HepG2 (cell line): ENCODE data around the gene NAV2. TPM values are rescaled to one million over a fixed set of nuclear protein-coding genes. Genes with fewer than 3 reads are reported as not detected.
A peak's percentile ranks its signal among the peaks of the same experiment; 100 is the strongest.

Source experiments
- ATF1 ChIP-seq: IDR thresholded peaks from 2 replicates; pipeline ENCODE4 v1.6.1; 2016; ENCODE audit warnings: mild to moderate bottlenecking, control low read depth
- ATRX ChIP-seq: sonication (generic); formaldehyde crosslinking; IDR thresholded peaks from 2 replicates; pipeline ENCODE4 v1.4.0; 2020; ENCODE audit warnings: missing genetic modification reagents, borderline replicate concordance
- CEBPG ChIP-seq: IDR thresholded peaks from 2 replicates; pipeline ENCODE4 v1.6.1; 2016
- CHD2 ChIP-seq: IDR thresholded peaks from 2 replicates; pipeline ENCODE4 v1.6.1; 2011; ENCODE audit warnings: low read depth, low read length, improper control_type of control experiment
- ELF1 ChIP-seq: sonication (generic); formaldehyde crosslinking; IDR thresholded peaks from 2 replicates; pipeline ENCODE4 v1.4.0; 2020; ENCODE audit warnings: missing genetic modification reagents
- ELF3 ChIP-seq: IDR thresholded peaks from 2 replicates; pipeline ENCODE4 v1.6.1; 2016; ENCODE audit warnings: missing genetic modification reagents, missing compliant biosample characterization
- FOXA1 ChIP-seq, 2 experiments: fragments of 450-650 bp in 1 of 2; sonication (generic) in 1 of 2; formaldehyde crosslinking in 1 of 2; IDR thresholded peaks; 2 replicates each; pipeline versions ENCODE4 v1.4.0 to v1.6.1; 2016 to 2020; ENCODE audit warnings: missing genetic modification reagents in 1 of 2
- GATAD2A ChIP-seq: IDR thresholded peaks from 2 replicates; pipeline ENCODE4 v1.6.1; 2016
- HNRNPL ChIP-seq: fragments of 200-400 bp; formaldehyde crosslinking; IDR thresholded peaks from 2 replicates; pipeline ENCODE4 v1.6.1; 2017; ENCODE audit warnings: mild to moderate bottlenecking, low read depth, low read length
- KDM4B ChIP-seq: sonication (generic); formaldehyde crosslinking; IDR thresholded peaks from 2 replicates; pipeline ENCODE4 v1.4.0; 2020; ENCODE audit warnings: missing genetic modification reagents
- KLF15 ChIP-seq: sonication (generic); formaldehyde crosslinking; IDR thresholded peaks from 2 replicates; pipeline ENCODE4 v1.8.1; 2023; ENCODE audit warnings: borderline replicate concordance, mild to moderate bottlenecking, inconsistent platforms, missing genetic modification reagents, mixed read lengths
- MIER3 ChIP-seq: IDR thresholded peaks from 2 replicates; pipeline ENCODE4 v1.6.1; 2016; ENCODE audit warnings: missing compliant biosample characterization, borderline replicate concordance
- NR2F6 ChIP-seq, 2 experiments: IDR thresholded peaks; 2 replicates each; pipeline ENCODE4 v1.6.1; 2016; ENCODE audit warnings: antibody characterized with exemption in 1 of 2, mild to moderate bottlenecking in 1 of 2
- SALL1 ChIP-seq: sonication (generic); formaldehyde crosslinking; IDR thresholded peaks from 2 replicates; pipeline ENCODE4 v1.8.0; 2022; ENCODE audit warnings: mild to moderate bottlenecking, missing genetic modification reagents
- SMARCC2 ChIP-seq: fragments of 450-650 bp; IDR thresholded peaks from 2 replicates; pipeline ENCODE4 v1.6.1; 2017; ENCODE audit warnings: antibody characterized with exemption, mild to moderate bottlenecking
- SRF ChIP-seq: IDR thresholded peaks from 2 replicates; pipeline ENCODE4 v1.6.1; 2011; ENCODE audit warnings: mild to moderate bottlenecking, low read depth, low read length, moderate library complexity
- SRSF1 ChIP-seq: fragments of 200-400 bp; formaldehyde crosslinking; optimal IDR thresholded peaks from 2 replicates; pipeline ENCODE3; 2017; ENCODE audit warnings: mild to moderate bottlenecking, low read depth, low read length, moderate library complexity
- THAP8 ChIP-seq: sonication (generic); formaldehyde crosslinking; IDR thresholded peaks from 2 replicates; pipeline ENCODE4 v1.5.1; 2020; ENCODE audit warnings: missing genetic modification reagents, mild to moderate bottlenecking, borderline replicate concordance
- ZFP36L1 ChIP-seq: sonication (generic); formaldehyde crosslinking; IDR thresholded peaks from 2 replicates; pipeline ENCODE4 v1.8.0; 2022; ENCODE audit warnings: mild to moderate bottlenecking, missing genetic modification reagents, moderate library complexity
- ZFP36L2 ChIP-seq: sonication (generic); formaldehyde crosslinking; IDR thresholded peaks from 2 replicates; pipeline ENCODE4 v1.4.0; 2020; ENCODE audit warnings: missing genetic modification reagents
- ZFP91 ChIP-seq: sonication (generic); formaldehyde crosslinking; IDR thresholded peaks from 2 replicates; pipeline ENCODE4 v1.9.0; 2022; ENCODE audit warnings: missing genetic modification reagents, mild to moderate bottlenecking, borderline replicate concordance
- ZNF20 ChIP-seq: sonication (generic); formaldehyde crosslinking; IDR thresholded peaks from 2 replicates; pipeline ENCODE4 v1.4.0; 2020; ENCODE audit warnings: mild to moderate bottlenecking, moderate library complexity, missing genetic modification reagents
- ZNF3 ChIP-seq: IDR thresholded peaks from 2 replicates; pipeline ENCODE4 v1.7.0; 2017; ENCODE audit warnings: inconsistent platforms
- polyA plus RNA-seq, 8 experiments: library from polyadenylated mRNA; depleted of rRNA in 3 of 8; stranded (reverse) in 7 of 8; unstranded in 1 of 8; fragments of >200 nt; fragmentation: Illumina TruSeq in 4 of 8; extraction: Trizol in 4 of 8; gene quantifications; 2 replicates each; pipeline versions ENCODE4 v1.2.1 to v1.2.3, GENCODE V29; 2011 to 2016; ENCODE audit warnings: low read depth in 4 of 8, missing spikeins in 1 of 8, mixed read lengths in 1 of 8; ENCODE audit not compliant: insufficient read depth in 1 of 8
- total RNA-seq, 5 experiments: library from RNA; depleted of rRNA; stranded (reverse); fragments of >200 nt; fragmentation: Illumina TruSeq; extraction: Trizol; gene quantifications; 2 replicates each; pipeline ENCODE4 v1.2.3, GENCODE V29; 2016; ENCODE audit warnings: low read depth in 1 of 5
- TF ChIP-seq, protein P1 (sequence below): sonication (generic); formaldehyde crosslinking; IDR thresholded peaks from 2 replicates; pipeline ENCODE4 v1.5.0; 2020; ENCODE audit warnings: missing genetic modification reagents
- TF ChIP-seq, protein P2 (sequence below): sonication (generic); formaldehyde crosslinking; IDR thresholded peaks from 2 replicates; pipeline ENCODE4 v1.8.1; 2023; ENCODE audit warnings: missing genetic modification reagents, mild to moderate bottlenecking, borderline replicate concordance
- TF ChIP-seq, protein P3 (sequence below): sonication (generic); formaldehyde crosslinking; IDR thresholded peaks from 2 replicates; pipeline ENCODE4 v1.5.1; 2020; ENCODE audit warnings: missing genetic modification reagents, mild to moderate bottlenecking, borderline replicate concordance

NAV2 gene
- total and polyA plus RNA-seq, 2 of the 13 experiments (the other 11 are each of a cell fraction or from before 2014, with no cell fraction given) = 9.3 to 34.6 TPM

DNA sequence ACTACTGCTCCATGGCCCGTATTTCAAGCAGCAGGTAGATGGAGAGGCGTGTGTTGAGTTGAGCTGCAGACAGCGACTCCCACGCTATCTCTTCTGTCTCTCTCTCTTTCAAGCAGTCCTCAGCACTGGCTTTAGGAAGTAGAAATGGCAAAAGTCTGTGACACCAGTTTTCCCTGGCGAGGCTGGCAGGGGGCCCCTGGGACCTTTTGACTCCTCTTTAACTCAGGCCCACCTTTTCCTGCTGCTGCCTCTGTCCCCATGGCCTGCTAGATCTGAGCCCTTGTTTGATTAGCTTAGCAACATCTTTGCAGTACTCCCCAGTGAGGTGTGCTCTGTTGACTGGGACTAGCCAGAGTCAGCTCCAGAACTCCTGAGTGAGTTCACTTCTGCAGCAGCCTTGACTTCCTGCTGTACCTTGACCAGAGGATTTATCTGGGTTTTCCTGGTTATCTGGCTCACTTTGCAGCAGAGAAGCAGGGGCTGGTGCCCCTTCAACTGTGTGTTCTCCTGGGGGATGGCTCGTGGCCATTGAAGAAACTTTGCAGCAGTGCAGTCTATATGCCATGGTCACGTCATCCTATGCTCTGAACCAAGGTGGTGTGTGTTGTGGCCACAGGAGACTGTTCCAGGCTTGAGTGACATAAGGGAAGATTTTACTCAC lies 263.8 kb downstream of the NAV2 start (continued):
- TF ChIP-seq, protein P1, sequence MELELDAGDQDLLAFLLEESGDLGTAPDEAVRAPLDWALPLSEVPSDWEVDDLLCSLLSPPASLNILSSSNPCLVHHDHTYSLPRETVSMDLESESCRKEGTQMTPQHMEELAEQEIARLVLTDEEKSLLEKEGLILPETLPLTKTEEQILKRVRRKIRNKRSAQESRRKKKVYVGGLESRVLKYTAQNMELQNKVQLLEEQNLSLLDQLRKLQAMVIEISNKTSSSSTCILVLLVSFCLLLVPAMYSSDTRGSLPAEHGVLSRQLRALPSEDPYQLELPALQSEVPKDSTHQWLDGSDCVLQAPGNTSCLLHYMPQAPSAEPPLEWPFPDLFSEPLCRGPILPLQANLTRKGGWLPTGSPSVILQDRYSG (CRISPR knock-in tag) = no peak
- TF ChIP-seq SRSF1 (no peak), ZFP36L2 (CRISPR knock-in tag) (no peak), KDM4B (no peak), HNRNPL (no peak), ZFP36L1 (no peak), ATRX (CRISPR knock-in tag) (no peak), ATF1 (CRISPR knock-in tag) (0 out of 2 replicates have a peak, but pooled peaks have one; percentile 12), ELF1 (CRISPR knock-in tag) (peak; percentile 64), ZNF20 (no peak), THAP8 (CRISPR knock-in tag) (no peak), KLF15 (CRISPR knock-in tag) (no peak), CEBPG (CRISPR knock-in tag) (0 out of 2 replicates have a peak, but pooled peaks have one; percentile 48), FOXA1 (IDR thresholded peaks at IDR 0.05) (no peak), FOXA1 (CRISPR knock-in tag; IDR thresholded peaks at IDR 0.05) (peak; percentile 58), CHD2 (no peak), NR2F6 (IDR thresholded peaks at IDR 0.05) (peak; percentile 31; the same call in 1 of the 2 replicates), NR2F6 (CRISPR knock-in tag; IDR thresholded peaks at IDR 0.05) (no peak; the same call in 1 of the 2 replicates), ZNF3 (CRISPR knock-in tag) (no peak), GATAD2A (peak; percentile 90), ZFP91 (CRISPR knock-in tag) (peak; percentile 63; the same call in 1 of the 2 replicates), ELF3 (CRISPR knock-in tag) (peak; percentile 93), MIER3 (CRISPR knock-in tag) (no peak; the same call in 1 of the 2 replicates), SALL1 (CRISPR knock-in tag) (peak; percentile 94), SMARCC2 (no peak), SRF (no peak)
- TF ChIP-seq, protein P2, sequence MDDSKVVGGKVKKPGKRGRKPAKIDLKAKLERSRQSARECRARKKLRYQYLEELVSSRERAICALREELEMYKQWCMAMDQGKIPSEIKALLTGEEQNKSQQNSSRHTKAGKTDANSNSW (CRISPR knock-in tag) = no peak
- TF ChIP-seq, protein P3, sequence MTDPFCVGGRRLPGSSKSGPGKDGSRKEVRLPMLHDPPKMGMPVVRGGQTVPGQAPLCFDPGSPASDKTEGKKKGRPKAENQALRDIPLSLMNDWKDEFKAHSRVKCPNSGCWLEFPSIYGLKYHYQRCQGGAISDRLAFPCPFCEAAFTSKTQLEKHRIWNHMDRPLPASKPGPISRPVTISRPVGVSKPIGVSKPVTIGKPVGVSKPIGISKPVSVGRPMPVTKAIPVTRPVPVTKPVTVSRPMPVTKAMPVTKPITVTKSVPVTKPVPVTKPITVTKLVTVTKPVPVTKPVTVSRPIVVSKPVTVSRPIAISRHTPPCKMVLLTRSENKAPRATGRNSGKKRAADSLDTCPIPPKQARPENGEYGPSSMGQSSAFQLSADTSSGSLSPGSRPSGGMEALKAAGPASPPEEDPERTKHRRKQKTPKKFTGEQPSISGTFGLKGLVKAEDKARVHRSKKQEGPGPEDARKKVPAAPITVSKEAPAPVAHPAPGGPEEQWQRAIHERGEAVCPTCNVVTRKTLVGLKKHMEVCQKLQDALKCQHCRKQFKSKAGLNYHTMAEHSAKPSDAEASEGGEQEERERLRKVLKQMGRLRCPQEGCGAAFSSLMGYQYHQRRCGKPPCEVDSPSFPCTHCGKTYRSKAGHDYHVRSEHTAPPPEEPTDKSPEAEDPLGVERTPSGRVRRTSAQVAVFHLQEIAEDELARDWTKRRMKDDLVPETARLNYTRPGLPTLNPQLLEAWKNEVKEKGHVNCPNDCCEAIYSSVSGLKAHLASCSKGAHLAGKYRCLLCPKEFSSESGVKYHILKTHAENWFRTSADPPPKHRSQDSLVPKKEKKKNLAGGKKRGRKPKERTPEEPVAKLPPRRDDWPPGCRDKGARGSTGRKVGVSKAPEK (CRISPR knock-in tag) = peak; percentile 81; the same call in 1 of the 2 replicates
